Natural killer cell (primary cell): Measurements from ENCODE around the gene PCAT7. TPM values are rescaled to one million over a fixed set of nuclear protein-coding genes. Genes with fewer than 3 reads are reported as not detected.

Experiments used
- ATAC-seq, 3 donors: fragments of 150-1000 bp in 2 of 3; fragments of 200-7000 bp in 1 of 3; cut with Tn5 transposase; 1 replicate in 1 of 3; 2 replicates in 2 of 3; pipeline ENCODE4 v1.10.0; 2021; ENCODE audit warnings: mild to moderate bottlenecking in 2 of 3, moderate library complexity in 2 of 3
- DNase-seq, 2 donors: peaks; one replicate each; pipeline versions ENCODE4 v3.0.0 to v3.0.0-alpha.2; 2013 to 2021; ENCODE audit warnings: mixed read lengths in 1 of 2
- H3K27ac ChIP-seq: one replicate; pipeline ENCODE4 v1.5.1; 2013; ENCODE audit warnings: mild to moderate bottlenecking, low read length
- H3K27me3 ChIP-seq: one replicate; pipeline ENCODE4 v1.6.1; 2013; ENCODE audit warnings: low read length; ENCODE audit not compliant: control insufficient read depth, insufficient read depth
- H3K36me3 ChIP-seq: one replicate; pipeline ENCODE4 v1.6.1; 2013; ENCODE audit warnings: low read length; ENCODE audit not compliant: control insufficient read depth, insufficient read depth
- H3K4me1 ChIP-seq: one replicate; pipeline ENCODE4 v1.6.1; 2013; ENCODE audit warnings: low read length; ENCODE audit not compliant: control insufficient read depth, insufficient read depth
- H3K4me3 ChIP-seq: one replicate; pipeline ENCODE4 v1.5.1; 2013; ENCODE audit warnings: low read length
- H3K9me3 ChIP-seq: one replicate; pipeline ENCODE4 v1.6.1; 2013; ENCODE audit warnings: low read length; ENCODE audit not compliant: control insufficient read depth, insufficient read depth
- H3K27ac Mint-ChIP-seq, 2 donors: one replicate each; pipeline ENCODE4 v1.8.0; 2022; ENCODE audit warnings: mild to moderate bottlenecking in 2 of 2, mixed read lengths in 2 of 2, moderate library complexity in 1 of 2
- H3K27me3 Mint-ChIP-seq, 2 donors: one replicate each; pipeline ENCODE4 v1.8.0; 2022; ENCODE audit warnings: low read depth in 2 of 2, mixed read lengths in 2 of 2
- H3K36me3 Mint-ChIP-seq: one replicate; pipeline ENCODE4 v1.8.0; 2022; ENCODE audit warnings: mixed read lengths
- H3K4me1 Mint-ChIP-seq, 2 donors: one replicate each; pipeline ENCODE4 v1.8.0; 2022; ENCODE audit warnings: mixed read lengths in 2 of 2
- H3K4me3 Mint-ChIP-seq: one replicate; pipeline ENCODE4 v1.8.0; 2022; ENCODE audit warnings: mild to moderate bottlenecking, moderate library complexity, mixed read lengths
- H3K9me3 Mint-ChIP-seq, 2 donors: one replicate each; pipeline ENCODE4 v1.8.0; 2022; ENCODE audit warnings: mixed read lengths in 2 of 2
- WGBS: methylation state at CpG from one replicate; pipeline ENCODE4 v1.1.7; 2013; ENCODE audit warnings: missing lambda C conversion rate; ENCODE audit not compliant: insufficient coverage; 5-methylcytosine and 5-hydroxymethylcytosine counted together
- intact Hi-C: fragments of 100-400 bp; cut with micrococcal nuclease; formaldehyde crosslinking; loops from one replicate; pipeline ENCODE4 v1.14.2; 2022
- total RNA-seq, 4 donors: library from RNA; stranded (reverse); fragments of 120-200 nt in 1 of 4; gene quantifications; one replicate each; pipeline versions ENCODE4 v1.2.3 to v1.2.4, GENCODE V29; 2013 to 2022
- TF ChIP-seq, protein P1 (sequence below): fragments of 200-600 bp; IDR thresholded peaks from one replicate; pipeline ENCODE4 v1.8.0; 2022; ENCODE audit warnings: antibody characterized with exemption

The PCAT7 gene
- total RNA-seq, 3 donors from 2014 or later (not counting 1 experiment from before 2014, with no cell fraction given) = not detected

DNA sequence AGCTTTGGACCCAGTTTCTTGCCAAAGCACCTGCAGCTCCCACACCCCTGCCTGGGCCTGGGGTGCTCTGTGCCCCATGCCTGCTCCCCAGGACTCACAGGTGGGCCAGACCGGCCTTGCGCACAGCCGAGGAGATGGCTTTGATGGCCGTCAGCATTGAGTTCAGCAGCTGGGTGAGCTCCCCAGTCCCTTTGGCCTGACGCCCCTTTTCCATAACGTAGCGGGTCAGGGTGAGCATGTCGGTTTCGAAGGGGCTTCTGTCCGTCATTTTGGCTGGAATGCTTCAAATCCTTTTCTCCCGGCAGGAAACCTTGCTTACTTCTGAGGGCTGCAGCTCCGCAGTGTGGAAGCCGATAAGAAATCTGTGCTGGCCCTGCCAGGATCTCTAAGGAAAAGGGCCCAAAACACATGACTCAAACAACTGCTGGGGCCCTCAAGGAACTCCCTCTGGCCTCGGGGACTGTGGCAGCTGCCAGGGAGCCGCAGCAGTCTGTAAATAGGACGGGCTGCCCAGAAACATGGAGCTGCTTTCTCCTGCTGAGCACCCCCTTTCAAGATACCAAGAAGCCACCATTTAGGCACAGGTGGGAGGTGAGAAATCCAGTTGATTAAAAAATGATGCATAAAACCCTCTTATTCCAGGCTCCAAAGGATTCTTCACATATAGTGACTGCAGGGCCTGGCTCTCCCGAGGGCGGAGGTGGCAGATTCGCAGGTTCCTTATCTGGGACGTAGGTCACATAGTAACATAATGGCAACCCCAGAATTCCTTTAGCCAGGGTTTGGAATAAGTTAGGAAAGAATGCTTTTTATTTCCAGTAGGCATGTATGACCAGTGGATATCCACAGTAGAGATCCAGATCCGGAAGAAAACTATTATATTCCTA is 38.8 kb downstream of the PCAT7 start, which contains the start of gene FBP2:
Gene FBP2 (minus strand): TSS at position 366 of the 887 bp plus-strand sequence. CDS start 98 bp downstream, at position 268.
- Mint-ChIP-seq H3K4me1 (no peaks in the 10 kb centered on the region), H3K4me3 (no peak within 1 kb of the TSS), H3K27me3 (peaks cover 7 to 9% of the 10 kb centered on the region in 2 donors), H3K9me3 (no peaks in the 10 kb centered on the region), H3K27ac (no peak within 1 kb of the TSS), H3K36me3 (no peaks in the 10 kb centered on the region)
- ATAC-seq (no peak), DNase-seq (no peak)
- intact Hi-C loops = no loop called here
- Histone ChIP-seq H3K27me3 (no peaks in the 10 kb centered on the region), H3K27ac (no peak within 1 kb of the TSS), H3K4me3 (no peak within 1 kb of the TSS), H3K4me1 (no peaks in the 10 kb centered on the region), H3K9me3 (no peaks in the 10 kb centered on the region), H3K36me3 (no peaks in the 10 kb centered on the region)
- TF ChIP-seq, protein P1, sequence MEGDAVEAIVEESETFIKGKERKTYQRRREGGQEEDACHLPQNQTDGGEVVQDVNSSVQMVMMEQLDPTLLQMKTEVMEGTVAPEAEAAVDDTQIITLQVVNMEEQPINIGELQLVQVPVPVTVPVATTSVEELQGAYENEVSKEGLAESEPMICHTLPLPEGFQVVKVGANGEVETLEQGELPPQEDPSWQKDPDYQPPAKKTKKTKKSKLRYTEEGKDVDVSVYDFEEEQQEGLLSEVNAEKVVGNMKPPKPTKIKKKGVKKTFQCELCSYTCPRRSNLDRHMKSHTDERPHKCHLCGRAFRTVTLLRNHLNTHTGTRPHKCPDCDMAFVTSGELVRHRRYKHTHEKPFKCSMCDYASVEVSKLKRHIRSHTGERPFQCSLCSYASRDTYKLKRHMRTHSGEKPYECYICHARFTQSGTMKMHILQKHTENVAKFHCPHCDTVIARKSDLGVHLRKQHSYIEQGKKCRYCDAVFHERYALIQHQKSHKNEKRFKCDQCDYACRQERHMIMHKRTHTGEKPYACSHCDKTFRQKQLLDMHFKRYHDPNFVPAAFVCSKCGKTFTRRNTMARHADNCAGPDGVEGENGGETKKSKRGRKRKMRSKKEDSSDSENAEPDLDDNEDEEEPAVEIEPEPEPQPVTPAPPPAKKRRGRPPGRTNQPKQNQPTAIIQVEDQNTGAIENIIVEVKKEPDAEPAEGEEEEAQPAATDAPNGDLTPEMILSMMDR = no peak
- WGBS = 86% methylated on average over 20 of the region's 21 CpGs

DNA sequence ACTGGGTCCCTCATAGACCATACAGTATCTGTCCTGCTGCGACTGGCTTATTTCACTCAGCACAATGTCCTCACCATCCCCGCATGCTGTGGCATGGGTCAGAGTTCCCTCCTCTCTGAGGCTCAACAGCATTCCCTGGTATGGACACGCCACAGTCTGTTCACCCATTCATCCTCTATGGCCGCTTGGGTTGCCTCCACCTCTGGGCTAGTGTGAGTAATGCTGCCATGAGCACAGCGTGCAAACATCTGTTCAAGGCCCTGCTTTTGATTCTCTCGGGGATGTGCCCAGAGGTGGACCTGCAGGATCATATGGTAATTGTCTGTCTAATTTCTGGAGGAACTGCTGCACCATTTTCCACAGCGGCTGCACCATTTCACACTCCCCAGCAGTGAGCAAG is 44.2 kb downstream of the PCAT7 start:
- WGBS = 90% methylated on average over 7 of the region's 7 CpGs
- no peaks in the 10 kb centered on the region for H3K36me3 Mint-ChIP-seq
- peaks cover 6% of the 10 kb centered on the region in 2 donors for H3K4me1 Mint-ChIP-seq
- no peaks in the 10 kb centered on the region for H3K9me3 Mint-ChIP-seq
- H3K4me3 Mint-ChIP-seq = no peak overlapping the region
- Histone ChIP-seq H3K27ac (no peak overlapping the region), H3K4me3 (no peak overlapping the region), H3K9me3 (no peaks in the 10 kb centered on the region), H3K36me3 (no peaks in the 10 kb centered on the region), H3K4me1 (no peaks in the 10 kb centered on the region), H3K27me3 (no peaks in the 10 kb centered on the region)
- no peak overlapping the region for H3K27ac Mint-ChIP-seq
- TF ChIP-seq, protein P1 = no peak
- ATAC-seq (no peak), DNase-seq (no peak)
- intact Hi-C loops = no loop called here
- H3K27me3 Mint-ChIP-seq = peaks cover 2 to 7% of the 10 kb centered on the region in 2 donors

DNA sequence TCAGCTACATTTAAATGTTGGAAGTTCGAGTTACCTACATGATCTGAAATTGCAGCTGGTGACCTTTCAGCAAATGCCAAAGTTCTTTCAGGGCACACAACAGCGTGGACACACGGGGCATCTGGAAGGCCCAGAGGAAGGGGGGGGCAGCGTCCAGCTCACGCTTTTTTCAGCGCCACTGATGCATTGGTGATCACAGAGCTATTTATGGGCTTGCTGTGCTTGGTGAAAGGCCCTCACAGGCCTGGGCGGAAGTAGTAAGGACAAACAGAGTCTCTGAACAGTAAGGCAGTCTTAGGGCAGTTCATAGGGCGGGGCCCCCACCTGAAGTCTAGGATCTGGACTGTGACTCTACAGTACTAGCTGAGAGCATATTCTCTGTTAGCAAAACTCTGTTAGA is 45.4 kb downstream of the PCAT7 start:
- WGBS = 85% methylated on average over 8 of the region's 8 CpGs
- Mint-ChIP-seq H3K27ac (no peak overlapping the region), H3K4me1 (peaks cover 6% of the 10 kb centered on the region in 2 donors), H3K4me3 (no peak overlapping the region), H3K9me3 (no peaks in the 10 kb centered on the region), H3K27me3 (peaks cover 0 to 7% of the 10 kb centered on the region in 2 donors), H3K36me3 (peaks cover 6% of the 10 kb centered on the region)
- Histone ChIP-seq H3K27ac (no peak overlapping the region), H3K9me3 (no peaks in the 10 kb centered on the region), H3K4me3 (no peak overlapping the region), H3K27me3 (no peaks in the 10 kb centered on the region), H3K4me1 (no peaks in the 10 kb centered on the region), H3K36me3 (no peaks in the 10 kb centered on the region)
- intact Hi-C loops = no loop called here
- ATAC-seq (no peak), DNase-seq (no peak)
- TF ChIP-seq, protein P1 = no peak
